HepG2 (cell line): Measurements from ENCODE around the gene ANAPC16. TPM values are rescaled to one million over a fixed set of nuclear protein-coding genes. Genes with fewer than 3 reads are reported as not detected.
A peak's percentile ranks its signal among the peaks of the same experiment; 100 is the strongest.

Source experiments
- CEBPG ChIP-seq: IDR thresholded peaks from 2 replicates; pipeline ENCODE4 v1.6.1; 2016
- DPF2 ChIP-seq: sonication (generic); formaldehyde crosslinking; IDR thresholded peaks from 2 replicates; pipeline ENCODE4 v1.4.0; 2020; ENCODE audit warnings: mild to moderate bottlenecking, low read depth, missing genetic modification reagents, borderline replicate concordance
- E2F2 ChIP-seq: sonication (generic); formaldehyde crosslinking; IDR thresholded peaks from 2 replicates; pipeline ENCODE4 v1.4.0; 2020; ENCODE audit warnings: missing genetic modification reagents, borderline replicate concordance
- EHMT2 ChIP-seq: fragments of 200-600 bp; sonication (generic); IDR thresholded peaks from 2 replicates; pipeline ENCODE4 v1.7.0; 2017; ENCODE audit warnings: antibody characterized with exemption, low read depth, low read length, borderline replicate concordance
- ERF ChIP-seq: IDR thresholded peaks from 2 replicates; pipeline ENCODE4 v1.6.1; 2018; ENCODE audit warnings: missing biosample characterization, missing genetic modification reagents
- GPBP1L1 ChIP-seq: sonication (generic); formaldehyde crosslinking; IDR thresholded peaks from 2 replicates; pipeline ENCODE4 v1.5.0; 2020; ENCODE audit warnings: mild to moderate bottlenecking, missing genetic modification reagents
- MEF2D ChIP-seq: sonication (generic); formaldehyde crosslinking; IDR thresholded peaks from 2 replicates; pipeline ENCODE4 v1.5.1; 2020; ENCODE audit warnings: mild to moderate bottlenecking, missing genetic modification reagents
- NR2F2 ChIP-seq: IDR thresholded peaks from 2 replicates; pipeline ENCODE4 v1.6.1; 2012; ENCODE audit warnings: low read depth, inconsistent platforms, borderline replicate concordance
- PTBP1 ChIP-seq: fragments of 200-400 bp; formaldehyde crosslinking; IDR thresholded peaks from 2 replicates; pipeline ENCODE4 v1.6.1; 2018; ENCODE audit warnings: low read length, low read depth; ENCODE audit not compliant: poor library complexity, severe bottlenecking
- SIN3B ChIP-seq: fragments of 150-350 bp; IDR thresholded peaks from 2 replicates; pipeline ENCODE4 v1.6.1; 2014; ENCODE audit warnings: low read length
- SSRP1 ChIP-seq: IDR thresholded peaks from 2 replicates; pipeline ENCODE4 v1.6.1; 2016; ENCODE audit warnings: control low read depth
- U2AF1 ChIP-seq: fragments of 200-400 bp; formaldehyde crosslinking; optimal IDR thresholded peaks from 2 replicates; pipeline ENCODE3; 2017; ENCODE audit warnings: mild to moderate bottlenecking, low read depth, low read length
- ZNF281 ChIP-seq: sonication (generic); formaldehyde crosslinking; IDR thresholded peaks from 2 replicates; pipeline ENCODE4 v1.4.0; 2020; ENCODE audit warnings: missing genetic modification reagents, borderline replicate concordance
- ZNF691 ChIP-seq: sonication (generic); formaldehyde crosslinking; IDR thresholded peaks from 2 replicates; pipeline ENCODE4 v1.4.0; 2020; ENCODE audit warnings: missing genetic modification reagents, low read depth, mild to moderate bottlenecking, borderline replicate concordance
- ZSCAN12 ChIP-seq: sonication (generic); formaldehyde crosslinking; IDR thresholded peaks from 2 replicates; pipeline ENCODE4 v1.9.0; 2021; ENCODE audit warnings: mild to moderate bottlenecking, missing genetic modification reagents
- polyA plus RNA-seq, 8 experiments: library from polyadenylated mRNA; depleted of rRNA in 3 of 8; stranded (reverse) in 7 of 8; unstranded in 1 of 8; fragments of >200 nt; fragmentation: Illumina TruSeq in 4 of 8; extraction: Trizol in 4 of 8; gene quantifications; 2 replicates each; pipeline versions ENCODE4 v1.2.1 to v1.2.3, GENCODE V29; 2011 to 2016; ENCODE audit warnings: low read depth in 4 of 8, missing spikeins in 1 of 8, mixed read lengths in 1 of 8; ENCODE audit not compliant: insufficient read depth in 1 of 8
- total RNA-seq, 5 experiments: library from RNA; depleted of rRNA; stranded (reverse); fragments of >200 nt; fragmentation: Illumina TruSeq; extraction: Trizol; gene quantifications; 2 replicates each; pipeline ENCODE4 v1.2.3, GENCODE V29; 2016; ENCODE audit warnings: low read depth in 1 of 5
- TF ChIP-seq, protein P1 (sequence below): sonication (generic); formaldehyde crosslinking; IDR thresholded peaks from 2 replicates; pipeline ENCODE4 v1.8.0; 2022; ENCODE audit warnings: missing genetic modification reagents, mild to moderate bottlenecking, borderline replicate concordance
- TF ChIP-seq, protein P2 (sequence below): sonication (generic); formaldehyde crosslinking; IDR thresholded peaks from 2 replicates; pipeline ENCODE4 v1.8.1; 2023; ENCODE audit warnings: mild to moderate bottlenecking, inconsistent platforms, moderate library complexity, missing genetic modification reagents, borderline replicate concordance
- TF ChIP-seq, protein P3 (sequence below): sonication (generic); formaldehyde crosslinking; IDR thresholded peaks from 2 replicates; pipeline ENCODE4 v1.4.0; 2020; ENCODE audit warnings: missing genetic modification reagents

The ANAPC16 gene
- total and polyA plus RNA-seq, 2 of the 13 experiments (the other 11 are each of a cell fraction or from before 2014, with no cell fraction given), result 74.8 to 89.4 TPM

DNA sequence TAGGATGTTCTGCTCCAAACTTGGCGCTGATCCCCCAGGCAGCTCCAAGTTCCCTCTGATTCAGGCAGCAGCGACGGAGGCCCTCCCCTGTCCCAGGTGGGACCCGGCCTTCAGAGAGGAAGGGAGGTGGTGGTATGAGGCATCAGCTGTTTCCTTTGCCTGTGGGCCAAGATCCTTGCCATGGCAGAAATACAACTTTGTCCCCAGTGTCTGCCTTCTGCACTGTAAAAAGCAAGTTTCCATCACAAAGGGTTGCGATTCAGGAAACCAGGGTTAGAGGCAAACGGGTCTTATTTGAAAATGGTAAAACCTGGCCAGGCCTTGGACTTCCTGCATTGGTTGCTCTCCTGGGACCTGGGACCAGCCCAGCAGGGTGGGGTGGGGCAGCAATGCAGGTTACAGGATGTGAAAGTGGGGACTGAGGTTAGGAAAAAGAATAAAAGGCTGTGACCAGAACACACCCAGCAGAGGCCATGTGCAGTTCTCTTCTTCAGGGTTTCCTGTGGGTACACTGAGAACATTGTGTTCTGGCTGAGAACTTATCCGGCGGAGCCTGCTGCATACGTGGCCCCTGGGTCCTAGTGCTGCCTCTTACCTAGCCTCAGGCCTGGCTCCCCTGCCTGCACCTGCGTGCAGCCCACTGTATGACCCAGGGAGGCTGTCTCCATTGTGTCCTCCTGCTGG, 32.8 kb downstream of the ANAPC16 start (continued):
- peak; percentile 51; the same call in 1 of the 2 replicates for TF ChIP-seq CEBPG
- TF ChIP-seq, protein P1, sequence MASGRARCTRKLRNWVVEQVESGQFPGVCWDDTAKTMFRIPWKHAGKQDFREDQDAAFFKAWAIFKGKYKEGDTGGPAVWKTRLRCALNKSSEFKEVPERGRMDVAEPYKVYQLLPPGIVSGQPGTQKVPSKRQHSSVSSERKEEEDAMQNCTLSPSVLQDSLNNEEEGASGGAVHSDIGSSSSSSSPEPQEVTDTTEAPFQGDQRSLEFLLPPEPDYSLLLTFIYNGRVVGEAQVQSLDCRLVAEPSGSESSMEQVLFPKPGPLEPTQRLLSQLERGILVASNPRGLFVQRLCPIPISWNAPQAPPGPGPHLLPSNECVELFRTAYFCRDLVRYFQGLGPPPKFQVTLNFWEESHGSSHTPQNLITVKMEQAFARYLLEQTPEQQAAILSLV, result no peak
- TF ChIP-seq, protein P2, sequence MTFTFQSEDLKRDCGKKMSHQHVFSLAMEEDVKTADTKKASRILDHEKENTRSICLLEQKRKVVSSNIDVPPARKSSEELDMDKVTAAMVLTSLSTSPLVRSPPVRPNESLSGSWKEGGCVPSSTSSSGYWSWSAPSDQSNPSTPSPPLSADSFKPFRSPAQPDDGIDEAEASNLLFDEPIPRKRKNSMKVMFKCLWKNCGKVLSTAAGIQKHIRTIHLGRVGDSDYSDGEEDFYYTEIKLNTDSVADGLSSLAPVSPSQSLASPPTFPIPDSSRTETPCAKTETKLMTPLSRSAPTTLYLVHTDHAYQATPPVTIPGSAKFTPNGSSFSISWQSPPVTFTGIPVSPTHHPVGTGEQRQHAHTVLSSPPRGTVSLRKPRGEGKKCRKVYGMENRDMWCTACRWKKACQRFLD (CRISPR knock-in tag), result peak; percentile 39; the same call in 1 of the 2 replicates
- TF ChIP-seq U2AF1, result no peak
- TF ChIP-seq ZNF281 (CRISPR knock-in tag), result no peak
- TF ChIP-seq GPBP1L1 (CRISPR knock-in tag), result no peak
- TF ChIP-seq DPF2, result no peak
- peak; percentile 25; the same call in 1 of the 2 replicates for TF ChIP-seq NR2F2
- no peak for TF ChIP-seq MEF2D
- no peak for TF ChIP-seq ZNF691 (CRISPR knock-in tag)
- TF ChIP-seq EHMT2, result no peak
- TF ChIP-seq SSRP1 (CRISPR knock-in tag), result peak; percentile 55; the same call in 1 of the 2 replicates
- TF ChIP-seq, protein P3, sequence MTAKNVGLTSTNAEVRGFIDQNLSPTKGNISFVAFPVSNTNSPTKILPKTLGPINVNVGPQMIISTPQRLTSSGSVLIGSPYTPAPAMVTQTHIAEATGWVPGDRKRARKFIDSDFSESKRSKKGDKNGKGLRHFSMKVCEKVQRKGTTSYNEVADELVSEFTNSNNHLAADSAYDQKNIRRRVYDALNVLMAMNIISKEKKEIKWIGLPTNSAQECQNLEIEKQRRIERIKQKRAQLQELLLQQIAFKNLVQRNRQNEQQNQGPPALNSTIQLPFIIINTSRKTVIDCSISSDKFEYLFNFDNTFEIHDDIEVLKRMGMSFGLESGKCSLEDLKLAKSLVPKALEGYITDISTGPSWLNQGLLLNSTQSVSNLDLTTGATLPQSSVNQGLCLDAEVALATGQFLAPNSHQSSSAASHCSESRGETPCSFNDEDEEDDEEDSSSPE (CRISPR knock-in tag), result 0 out of 2 replicates have a peak, but pooled peaks have one; percentile 33
- peak; percentile 84; the same call in 1 of the 2 replicates for TF ChIP-seq ERF (CRISPR knock-in tag)
- TF ChIP-seq SIN3B, result no peak
- no peak for TF ChIP-seq E2F2 (CRISPR knock-in tag)
- TF ChIP-seq ZSCAN12, result 0 out of 2 replicates have a peak, but pooled peaks have one; percentile 43
- no peak for TF ChIP-seq PTBP1
